ENCODE results near the gene TOX2. TPM values are rescaled to one million over a fixed set of nuclear protein-coding genes. Genes with fewer than 3 reads are reported as not detected.

The TOX2 gene
- total RNA-seq, 1 experiment from 2014 or later = 117 TPM

- Histone ChIP-seq H3K9me3 (ENCODE audit: low read depth, low read length, poor library complexity, severe bottlenecking) (no peaks in the 10 kb centered on the region), H3K4me1 (ENCODE audit: insufficient read depth, low read length, poor library complexity, severe bottlenecking) (peaks cover 14% of the 10 kb centered on the region), H3K27me3 (replicated peaks; ENCODE audit: insufficient read depth, low read depth, low read length, poor library complexity) (no peaks in the 10 kb centered on the region), H3K27ac (ENCODE audit: low read depth, low read length, poor library complexity, severe bottlenecking) (no peak overlapping the region), H3K4me3 (ENCODE audit: low read depth, low read length, poor library complexity, severe bottlenecking) (no peak overlapping the region), H3K36me3 (ENCODE audit: insufficient read depth, low read length, poor library complexity, severe bottlenecking) (no peaks in the 10 kb centered on the region)
- POLR2A ChIA-PET (ENCODE audit: low non-redundant PET) = no interaction called here
- no peak for DNase-seq (ENCODE audit: low spot score)
- TF ChIP-seq, protein P1, sequence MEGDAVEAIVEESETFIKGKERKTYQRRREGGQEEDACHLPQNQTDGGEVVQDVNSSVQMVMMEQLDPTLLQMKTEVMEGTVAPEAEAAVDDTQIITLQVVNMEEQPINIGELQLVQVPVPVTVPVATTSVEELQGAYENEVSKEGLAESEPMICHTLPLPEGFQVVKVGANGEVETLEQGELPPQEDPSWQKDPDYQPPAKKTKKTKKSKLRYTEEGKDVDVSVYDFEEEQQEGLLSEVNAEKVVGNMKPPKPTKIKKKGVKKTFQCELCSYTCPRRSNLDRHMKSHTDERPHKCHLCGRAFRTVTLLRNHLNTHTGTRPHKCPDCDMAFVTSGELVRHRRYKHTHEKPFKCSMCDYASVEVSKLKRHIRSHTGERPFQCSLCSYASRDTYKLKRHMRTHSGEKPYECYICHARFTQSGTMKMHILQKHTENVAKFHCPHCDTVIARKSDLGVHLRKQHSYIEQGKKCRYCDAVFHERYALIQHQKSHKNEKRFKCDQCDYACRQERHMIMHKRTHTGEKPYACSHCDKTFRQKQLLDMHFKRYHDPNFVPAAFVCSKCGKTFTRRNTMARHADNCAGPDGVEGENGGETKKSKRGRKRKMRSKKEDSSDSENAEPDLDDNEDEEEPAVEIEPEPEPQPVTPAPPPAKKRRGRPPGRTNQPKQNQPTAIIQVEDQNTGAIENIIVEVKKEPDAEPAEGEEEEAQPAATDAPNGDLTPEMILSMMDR (conservative IDR thresholded peaks at IDR 0.05; ENCODE audit: low read depth, low read length) = no peak
- TF ChIP-seq EZH2 (IDR thresholded peaks at IDR 0.05; ENCODE audit: borderline replicate concordance, low read depth, low read length, poor library complexity, severe bottlenecking) = no peak
- no TSS peak for BruUV-seq (replicated peaks)
- CTCF ChIA-PET = no interaction called here
- intact Hi-C loops (cut with micrococcal nuclease; ENCODE audit: unreplicated experiment) = no loop called here
Measured at GRCh38 chr20:44036441-44036840, 121.8 kb downstream of the TOX2 start.

DNA sequence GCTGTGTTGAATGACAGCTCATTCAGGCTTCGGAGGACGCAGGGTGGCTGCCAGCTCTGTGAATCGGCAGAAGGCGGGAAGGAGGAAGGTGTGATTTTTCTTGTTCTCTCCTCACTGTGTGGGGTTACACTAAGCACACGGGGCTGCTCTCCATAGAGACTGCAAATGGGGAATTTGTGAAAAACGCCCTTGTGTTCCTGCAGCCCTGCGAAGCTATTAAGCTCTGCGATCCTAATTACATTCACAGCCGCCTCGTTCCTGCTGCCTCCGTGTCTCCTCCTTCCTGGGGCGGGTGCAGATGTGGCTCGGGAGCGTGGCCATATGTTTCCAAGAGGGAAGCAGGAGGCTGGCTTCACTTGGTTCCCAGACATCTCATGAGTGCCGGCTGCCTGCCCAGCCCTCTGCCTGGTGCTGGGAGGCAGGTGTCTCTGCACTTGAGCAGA, 124.0 kb downstream of the TOX2 start:
- Histone ChIP-seq H3K27ac (ENCODE audit: low read depth, low read length, poor library complexity, severe bottlenecking) (no peak overlapping the region), H3K4me3 (ENCODE audit: low read depth, low read length, poor library complexity, severe bottlenecking) (no peak overlapping the region), H3K27me3 (replicated peaks; ENCODE audit: insufficient read depth, low read depth, low read length, poor library complexity) (no peaks in the 10 kb centered on the region), H3K9me3 (ENCODE audit: low read depth, low read length, poor library complexity, severe bottlenecking) (no peaks in the 10 kb centered on the region), H3K4me1 (ENCODE audit: insufficient read depth, low read length, poor library complexity, severe bottlenecking) (no peaks in the 10 kb centered on the region), H3K36me3 (ENCODE audit: insufficient read depth, low read length, poor library complexity, severe bottlenecking) (no peaks in the 10 kb centered on the region)
- ChIA-PET CTCF (interaction anchor here (0.5 kb wide), 1 partner anchor 107 kb away, joined by 5 read pairs; no protein-coding TSS in a partner anchor), POLR2A (ENCODE audit: low non-redundant PET) (no interaction called here)
- TF ChIP-seq, protein P1 (conservative IDR thresholded peaks at IDR 0.05; ENCODE audit: low read depth, low read length) = no peak
- TF ChIP-seq EZH2 (IDR thresholded peaks at IDR 0.05; ENCODE audit: borderline replicate concordance, low read depth, low read length, poor library complexity, severe bottlenecking) = no peak
- no peak for DNase-seq (ENCODE audit: low spot score)
- intact Hi-C loops (cut with micrococcal nuclease; ENCODE audit: unreplicated experiment) = no loop called here
- BruUV-seq (replicated peaks) = no TSS peak

- Histone ChIP-seq H3K27ac (ENCODE audit: low read depth, low read length, poor library complexity, severe bottlenecking) (no peak overlapping the region), H3K4me1 (ENCODE audit: insufficient read depth, low read length, poor library complexity, severe bottlenecking) (no peaks in the 10 kb centered on the region), H3K27me3 (replicated peaks; ENCODE audit: insufficient read depth, low read depth, low read length, poor library complexity) (no peaks in the 10 kb centered on the region), H3K36me3 (ENCODE audit: insufficient read depth, low read length, poor library complexity, severe bottlenecking) (no peaks in the 10 kb centered on the region), H3K4me3 (ENCODE audit: low read depth, low read length, poor library complexity, severe bottlenecking) (no peak overlapping the region), H3K9me3 (ENCODE audit: low read depth, low read length, poor library complexity, severe bottlenecking) (no peaks in the 10 kb centered on the region)
- BruUV-seq (replicated peaks) = no TSS peak
- TF ChIP-seq, protein P1 (conservative IDR thresholded peaks at IDR 0.05; ENCODE audit: low read depth, low read length) = no peak
- no peak for TF ChIP-seq EZH2 (IDR thresholded peaks at IDR 0.05; ENCODE audit: borderline replicate concordance, low read depth, low read length, poor library complexity, severe bottlenecking)
- DNase-seq (ENCODE audit: low spot score) = no peak
- ChIA-PET CTCF (no interaction called here), POLR2A (ENCODE audit: low non-redundant PET) (no interaction called here)
- intact Hi-C loops (cut with micrococcal nuclease; ENCODE audit: unreplicated experiment) = no loop called here
Measured at GRCh38 chr20:44039147-44039546, 124.5 kb downstream of the TOX2 start.

Data from A673 (cell line).